Ishikawa (cell line): Measurements from ENCODE around the gene TTC17.

ENCODE experiments used
- CEBPB ChIP-seq: IDR thresholded peaks from 2 replicates; pipeline ENCODE4 v1.6.1; 2012
- CREB1 ChIP-seq: IDR thresholded peaks from 2 replicates; pipeline ENCODE4 v1.6.1; 2012; ENCODE audit warnings: low read depth
- EGR1 ChIP-seq: IDR thresholded peaks from 2 replicates; pipeline ENCODE4 v1.6.1; 2012
- EP300 ChIP-seq: IDR thresholded peaks from 2 replicates; pipeline ENCODE4 v1.6.1; 2012; ENCODE audit warnings: borderline replicate concordance
- FOXM1 ChIP-seq: IDR thresholded peaks from 2 replicates; pipeline ENCODE4 v1.6.1; 2012; ENCODE audit warnings: low read depth, borderline replicate concordance
- MAX ChIP-seq: IDR thresholded peaks from 2 replicates; pipeline ENCODE4 v1.6.1; 2012
- NFIC ChIP-seq: IDR thresholded peaks from 2 replicates; pipeline ENCODE4 v1.6.1; 2012
- RAD21 ChIP-seq: IDR thresholded peaks from 2 replicates; pipeline ENCODE4 v1.6.1; 2012; ENCODE audit warnings: low read depth
- REST ChIP-seq: IDR thresholded peaks from 2 replicates; pipeline ENCODE4 v1.6.1; 2012; ENCODE audit warnings: low read depth, mild to moderate bottlenecking
- TAF1 ChIP-seq: IDR thresholded peaks from 2 replicates; pipeline ENCODE4 v1.6.1; 2012; ENCODE audit warnings: low read depth, mild to moderate bottlenecking
- TCF12 ChIP-seq: IDR thresholded peaks from 2 replicates; pipeline ENCODE4 v1.6.1; 2012; ENCODE audit warnings: low read depth
- TEAD4 ChIP-seq: IDR thresholded peaks from 2 replicates; pipeline ENCODE4 v1.6.1; 2012
- USF1 ChIP-seq: IDR thresholded peaks from 2 replicates; pipeline ENCODE4 v1.6.1; 2012
- YY1 ChIP-seq: IDR thresholded peaks from 2 replicates; pipeline ENCODE4 v1.6.1; 2012; ENCODE audit warnings: low read depth
- ZBTB7A ChIP-seq: IDR thresholded peaks from 2 replicates; pipeline ENCODE4 v1.6.1; 2012; ENCODE audit warnings: low read depth

The TTC17 gene

GRCh38 chr11:43517518-43517917, 158.8 kb downstream of the TTC17 start:
- TF ChIP-seq FOXM1 (no peak), CREB1 (no peak), TCF12 (no peak), EGR1 (no peak), CEBPB (no peak), REST (no peak), USF1 (no peak), NFIC (no peak), EP300 (no peak), ZBTB7A (no peak), RAD21 (no peak), TEAD4 (no peak), YY1 (no peak), TAF1 (no peak), MAX (no peak)

- TF ChIP-seq ZBTB7A, result no peak
- no peak for TF ChIP-seq EP300
- no peak for TF ChIP-seq YY1
- TF ChIP-seq FOXM1, result no peak
- no peak for TF ChIP-seq EGR1
- TF ChIP-seq REST, result no peak
- no peak for TF ChIP-seq NFIC
Measured at GRCh38 chr11:43518408-43519160, 159.9 kb downstream of the TTC17 start.

GRCh38 chr11:43521471-43521870, 162.8 kb downstream of the TTC17 start:
- TF ChIP-seq RAD21 (no peak), FOXM1 (no peak), EGR1 (no peak), TAF1 (no peak), CEBPB (no peak), NFIC (no peak), REST (no peak), CREB1 (no peak), YY1 (no peak), EP300 (no peak), ZBTB7A (no peak), TCF12 (no peak), TEAD4 (no peak), MAX (no peak), USF1 (no peak)

GRCh38 chr11:43523632-43524031, 164.9 kb downstream of the TTC17 start:
- TF ChIP-seq NFIC, result no peak
- TF ChIP-seq MAX, result no peak
- TF ChIP-seq RAD21, result no peak
- no peak for TF ChIP-seq TCF12
- TF ChIP-seq EGR1, result no peak
- TF ChIP-seq YY1, result no peak
- TF ChIP-seq CEBPB, result no peak
- TF ChIP-seq EP300, result no peak
- no peak for TF ChIP-seq TAF1
- no peak for TF ChIP-seq FOXM1
- TF ChIP-seq USF1, result no peak
- no peak for TF ChIP-seq ZBTB7A
- TF ChIP-seq CREB1, result no peak
